Dermis blood vessel endothelial cell (primary cell): ENCODE data around the gene GZMA. TPM values are rescaled to one million over a fixed set of nuclear protein-coding genes. Genes with fewer than 3 reads are reported as not detected.
A peak's percentile ranks its signal among the peaks of the same experiment; 100 is the strongest.
"Not testable (repeated sequence)": the region's sequence is repeated elsewhere in the genome, so short reads cannot be mapped to it uniquely, and the experiment has no call there.

Experiments
- DNase-seq: peaks from one replicate; pipeline ENCODE4 v3.0.0; 2010
- total RNA-seq: library from RNA; depleted of rRNA; stranded (reverse); fragments of >200 nt; gene quantifications from 2 replicates; pipeline ENCODE4 v1.2.3, GENCODE V29; 2014

GZMA gene
- total RNA-seq: not detected in 2 replicates

DNA sequence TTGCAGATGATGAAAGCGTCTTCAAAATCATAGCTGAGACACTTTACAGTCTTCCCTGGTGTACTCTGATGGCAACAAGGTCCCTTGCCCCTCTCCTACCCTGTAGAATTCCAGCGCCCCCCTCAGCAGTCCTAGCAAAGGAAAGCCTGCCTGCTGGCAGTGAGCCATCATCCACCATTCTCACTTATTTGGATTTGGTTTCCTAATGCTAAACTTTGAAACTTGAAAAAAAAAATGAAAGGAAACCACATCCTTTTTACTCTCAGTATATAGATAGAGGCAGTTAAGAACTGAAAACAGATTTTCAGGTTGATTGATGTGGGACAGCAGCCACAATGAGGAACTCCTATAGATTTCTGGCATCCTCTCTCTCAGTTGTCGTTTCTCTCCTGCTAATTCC lies at the start of gene GZMA:
Gene GZMA (plus strand): TSS at position 299 of the 400 bp plus-strand sequence. CDS start 37 bp downstream, at position 336.
- peak; percentile 7 for DNase-seq

DNA sequence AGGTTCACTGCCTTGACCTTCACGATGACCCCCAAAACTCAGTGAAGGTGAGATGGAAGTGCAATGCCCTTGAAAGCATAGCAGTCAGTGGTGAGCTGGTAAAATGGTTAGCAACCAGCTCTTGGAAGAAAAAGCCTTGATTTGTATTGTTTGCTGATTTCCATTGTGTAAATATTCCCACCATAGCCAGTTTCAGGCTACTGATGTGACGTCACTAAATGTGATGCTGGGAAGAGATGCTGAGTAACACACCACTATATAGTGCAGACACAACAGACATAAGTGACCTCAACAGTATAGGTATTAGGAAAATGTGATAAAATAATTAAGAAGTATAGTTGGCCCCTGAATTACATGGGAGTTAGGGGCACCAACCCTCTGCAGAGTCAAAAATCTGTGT lies 47.3 kb upstream of the GZMA start:
- no peak for DNase-seq

DNA sequence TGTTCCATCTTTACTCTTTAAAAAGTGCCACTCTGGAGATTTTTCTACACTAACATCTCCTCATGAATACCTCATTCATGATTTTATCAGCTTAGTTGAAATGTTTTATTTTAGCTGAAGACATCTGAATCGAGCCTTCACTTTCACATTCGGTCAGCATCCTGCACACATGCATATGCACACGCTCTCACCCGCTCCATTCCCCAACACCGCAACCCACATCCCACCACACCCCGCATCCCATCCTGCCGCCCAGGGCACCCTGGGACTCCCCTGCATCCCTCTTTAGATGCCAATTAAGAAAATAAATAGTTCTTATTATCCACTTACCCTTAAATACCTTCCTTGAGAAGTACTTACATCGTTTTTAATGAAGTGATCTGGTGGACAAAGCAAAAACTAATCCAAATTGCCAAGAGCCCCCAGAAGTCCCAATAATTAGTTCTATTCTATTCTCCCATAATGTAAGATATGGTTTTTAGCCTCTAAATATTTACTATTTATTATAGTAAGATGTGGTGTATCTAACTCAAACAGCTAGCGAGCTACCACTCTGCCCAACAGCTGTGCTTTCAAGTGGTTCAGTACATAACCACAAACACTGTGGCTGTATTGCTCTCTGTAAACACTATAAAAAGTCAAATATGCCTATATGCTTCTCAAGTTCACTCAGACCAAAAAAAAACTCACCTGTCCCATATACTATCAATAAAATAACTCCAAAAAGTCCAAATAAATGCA lies 40.2 kb upstream of the GZMA start:
- no peak for DNase-seq

- peak; percentile 68 for DNase-seq
Measured at GRCh38 chr5:55063220-55063863, 39.1 kb upstream of the GZMA start.

DNA sequence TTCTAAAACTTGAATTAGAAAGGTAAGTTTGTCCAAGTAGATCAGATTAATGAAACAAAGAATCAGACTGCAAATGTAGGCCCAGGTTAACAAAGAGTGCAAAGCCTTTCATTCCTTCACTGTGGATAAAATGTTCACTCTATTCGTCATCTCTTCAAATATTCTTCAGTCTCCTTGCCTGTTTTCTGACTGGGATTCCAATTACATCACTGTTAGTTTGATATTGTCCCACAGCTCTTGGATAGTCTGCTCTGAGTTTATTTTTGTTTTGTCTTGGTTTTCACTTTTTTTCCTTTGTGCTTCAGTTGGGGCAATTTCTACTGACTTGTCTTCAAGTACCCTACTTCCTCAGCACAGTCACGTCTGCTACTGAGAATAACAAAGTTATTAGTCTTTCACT lies 38.5 kb upstream of the GZMA start:
- no peak for DNase-seq

DNA sequence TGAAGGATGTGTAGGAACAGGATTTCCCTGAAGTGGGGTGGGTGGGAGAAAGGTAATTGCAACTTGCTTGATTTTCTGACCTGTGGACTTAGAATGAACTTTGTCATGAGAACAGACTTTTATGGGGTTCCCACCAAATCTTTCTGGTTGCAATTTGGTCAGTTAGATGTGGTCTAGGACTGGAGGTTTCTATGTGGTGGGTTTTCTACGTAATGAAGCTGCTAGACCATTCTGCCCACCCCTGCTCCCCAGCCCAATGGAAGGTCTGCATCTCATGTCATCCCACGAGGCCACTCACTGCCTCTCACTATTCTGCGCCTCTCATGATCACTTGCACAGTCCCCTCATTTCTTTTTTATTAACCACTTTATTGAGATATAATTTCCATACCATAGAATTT lies 37.9 kb upstream of the GZMA start:
- no peak for DNase-seq

GRCh38 chr5:55066277-55066676 lies 36.2 kb upstream of the GZMA start:
- no peak for DNase-seq

DNA sequence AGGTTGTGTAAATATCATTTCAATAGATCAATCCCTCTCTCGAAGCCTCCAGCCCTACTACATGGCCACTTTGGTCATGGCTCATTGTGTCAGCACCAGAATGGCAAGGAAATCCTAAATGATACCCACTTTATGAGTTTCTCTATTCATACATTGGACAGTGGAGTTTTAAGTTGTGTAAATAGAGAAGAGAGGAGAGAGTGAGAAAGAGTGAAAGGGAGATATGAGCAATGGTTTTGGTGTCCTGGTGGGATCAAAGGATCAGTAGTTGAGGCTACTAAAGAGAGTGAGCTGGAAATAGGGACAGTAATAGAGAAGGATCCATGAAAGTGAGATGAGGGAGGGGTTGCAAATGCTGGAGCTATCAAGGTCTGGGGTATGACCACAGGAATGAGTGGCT lies 31.5 kb upstream of the GZMA start:
- no peak for DNase-seq

DNA sequence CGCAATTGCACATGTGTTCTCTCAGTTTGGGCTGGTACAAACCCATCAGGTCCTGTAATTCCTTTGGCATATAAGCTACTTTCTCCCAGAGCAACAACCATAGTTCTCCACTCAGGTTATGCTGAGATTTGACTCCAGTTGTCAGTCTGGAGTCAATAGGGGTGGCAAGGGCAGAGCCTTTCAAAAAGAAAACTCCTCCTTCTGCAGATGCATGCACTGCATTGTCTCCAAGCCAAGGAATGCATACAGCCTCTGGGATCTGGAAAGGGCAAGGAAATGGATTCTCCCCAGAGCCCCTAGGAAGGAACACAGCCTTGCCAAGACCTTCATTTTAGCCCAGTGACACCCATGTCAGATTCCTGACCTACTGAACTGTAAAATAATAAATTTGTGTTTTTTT lies 31.0 kb upstream of the GZMA start:
- DNase-seq: no peak

- DNase-seq: peak; percentile 23
Measured at GRCh38 chr5:55072666-55073065, 29.8 kb upstream of the GZMA start.

GRCh38 chr5:55073211-55073610 lies 29.2 kb upstream of the GZMA start:
- DNase-seq: no peak

GRCh38 chr5:55081541-55081940 lies 20.9 kb upstream of the GZMA start:
- no peak for DNase-seq

- not testable (repeated sequence) for DNase-seq
Measured at GRCh38 chr5:55089301-55089700, 13.1 kb upstream of the GZMA start.

DNA sequence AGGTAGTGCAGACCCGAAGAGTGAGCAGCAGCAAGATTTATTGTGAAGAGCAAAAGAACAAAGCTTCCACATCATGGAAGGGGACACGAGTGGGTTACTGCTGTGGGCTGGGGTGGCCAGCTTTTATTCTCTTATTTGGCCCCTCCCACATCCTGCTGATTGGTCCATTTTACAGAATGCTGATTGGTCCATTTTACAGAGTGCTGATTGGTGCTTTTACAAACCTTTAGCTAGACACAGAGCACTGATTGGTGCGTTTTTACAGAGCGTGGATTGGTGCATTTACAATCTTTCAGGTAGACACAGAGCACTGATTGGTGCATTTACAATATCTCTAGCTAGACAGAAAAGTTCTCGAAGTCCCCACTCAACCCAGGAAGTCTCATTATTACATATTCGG lies 11.4 kb upstream of the GZMA start:
- not testable (repeated sequence) for DNase-seq

DNA sequence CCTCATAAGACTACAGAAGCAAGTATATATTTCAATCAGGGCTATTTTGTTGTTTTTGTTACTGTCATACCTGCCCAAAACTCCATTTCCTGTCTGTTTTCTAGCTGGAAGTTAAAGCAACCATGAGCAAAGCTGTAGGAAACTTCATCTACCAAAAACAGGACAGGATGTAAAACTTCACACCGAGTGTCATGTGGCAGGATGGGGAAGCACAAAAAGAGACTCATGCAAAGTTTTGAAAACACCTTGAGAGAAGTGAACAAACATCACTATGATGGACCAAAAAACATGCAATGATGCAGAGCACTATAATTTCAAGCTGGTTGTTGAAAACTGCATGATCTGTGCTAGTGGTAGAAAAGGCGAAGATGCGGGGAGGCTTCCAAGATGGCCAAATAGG lies 6.3 kb upstream of the GZMA start:
- DNase-seq: no peak

DNA sequence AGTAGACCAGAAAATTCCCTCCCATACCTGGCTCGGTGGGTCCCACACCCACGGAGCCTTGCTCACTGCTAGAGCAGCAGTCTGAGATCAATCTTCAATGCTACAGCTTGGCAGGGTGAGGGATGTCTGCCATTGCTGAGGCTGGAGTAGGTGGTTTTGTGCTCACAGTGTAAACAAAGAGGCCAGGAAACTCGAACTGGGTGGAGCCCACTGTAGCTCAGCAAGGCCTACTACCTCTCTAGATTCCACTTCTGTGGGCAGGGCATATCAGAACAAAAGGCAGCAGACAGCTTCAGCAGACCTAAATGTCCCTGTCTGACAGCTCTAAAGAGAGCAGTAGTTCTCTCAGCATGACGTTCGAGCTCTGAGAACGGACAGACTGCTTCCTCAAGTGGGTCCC lies 5.6 kb upstream of the GZMA start:
- DNase-seq: no peak

DNA sequence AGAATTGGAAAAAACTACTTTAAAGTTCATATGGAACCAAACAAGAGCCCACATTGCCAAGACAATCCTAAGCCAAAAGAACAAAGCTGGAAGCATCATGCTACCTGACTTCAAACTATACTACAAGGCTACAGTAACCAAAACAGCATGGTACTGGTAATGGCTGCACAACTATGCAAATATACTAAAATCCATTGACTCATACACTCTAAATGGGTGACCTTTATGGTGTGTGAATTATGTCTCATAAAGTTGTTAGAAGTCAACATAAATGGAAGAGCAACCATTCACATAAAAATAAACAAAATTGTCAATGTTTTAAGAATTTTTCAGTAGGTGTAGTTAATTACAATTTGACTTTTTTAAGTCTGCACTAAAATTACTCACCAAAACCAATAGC lies 1.3 kb upstream of the GZMA start:
- DNase-seq: not testable (repeated sequence)

DNA sequence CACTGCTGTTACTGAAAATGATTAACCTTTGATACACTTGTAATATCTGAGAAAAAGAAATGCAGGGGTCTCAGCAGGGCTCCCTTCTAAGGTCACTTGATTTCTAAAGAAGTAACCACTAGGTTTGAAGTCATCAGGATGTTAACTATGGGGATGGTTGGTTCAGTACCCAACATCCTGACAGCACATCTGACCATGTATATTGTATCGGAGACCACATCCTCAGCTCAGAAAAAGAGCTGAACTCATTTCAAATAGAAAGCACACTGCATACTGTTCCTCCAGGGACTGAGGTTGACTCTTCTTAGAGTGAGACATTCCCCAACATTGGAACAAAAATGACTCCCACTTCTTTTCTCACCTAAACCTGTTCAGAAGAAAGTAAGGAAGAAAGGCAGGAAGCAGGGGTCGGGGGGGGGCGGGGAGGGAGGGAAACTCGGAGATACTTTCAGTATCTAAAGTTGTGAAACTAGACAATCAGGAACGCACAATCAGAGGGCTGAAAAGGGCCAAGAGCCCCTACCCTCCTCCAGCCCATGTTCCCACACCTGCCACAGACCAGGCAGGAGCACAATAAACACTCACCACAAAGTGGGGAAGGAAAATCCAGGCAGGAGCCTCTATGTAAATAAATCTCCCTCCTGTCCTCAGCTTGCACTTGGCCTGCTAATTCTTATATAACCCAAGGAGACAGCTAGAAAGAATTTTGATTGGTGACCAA lies 730 bp upstream of the GZMA start:
- DNase-seq: no peak

GRCh38 chr5:55104036-55104772 lies 1.8 kb downstream of the GZMA start:
- DNase-seq: peak; percentile 15

GRCh38 chr5:55104946-55105701 lies 2.7 kb downstream of the GZMA start:
- DNase-seq: peak; percentile 10

- not testable (repeated sequence) for DNase-seq
Measured at GRCh38 chr5:55105976-55106375, 3.5 kb downstream of the GZMA start.

- no peak for DNase-seq
Measured at GRCh38 chr5:55108661-55109060, 6.2 kb downstream of the GZMA start.
